Muscle layer of colon (tissue), 2 donors: ENCODE measurements around the gene UBE2QL1.

Experiments
- H3K27ac ChIP-seq: one replicate; pipeline ENCODE4 v1.7.0; 2013; ENCODE audit warnings: low read depth, mild to moderate bottlenecking, low read length, moderate library complexity
- H3K27me3 ChIP-seq, 2 donors: one replicate each; pipeline ENCODE4 v1.7.0; 2013; ENCODE audit warnings: low read length in 2 of 2, mild to moderate bottlenecking in 2 of 2; ENCODE audit not compliant: insufficient read depth in 2 of 2, control insufficient read depth in 1 of 2
- H3K36me3 ChIP-seq: one replicate; pipeline ENCODE4 v1.7.0; 2013; ENCODE audit warnings: mild to moderate bottlenecking, low read length; ENCODE audit not compliant: insufficient read depth
- H3K4me1 ChIP-seq: one replicate; pipeline ENCODE4 v1.7.0; 2013; ENCODE audit warnings: mild to moderate bottlenecking, low read length; ENCODE audit not compliant: insufficient read depth
- H3K4me3 ChIP-seq, 2 donors: one replicate each; pipeline ENCODE4 v1.7.0; 2013; ENCODE audit warnings: low read length in 2 of 2, low read depth in 1 of 2, mild to moderate bottlenecking in 1 of 2, moderate library complexity in 1 of 2
- H3K9ac ChIP-seq: one replicate; pipeline ENCODE4 v1.7.0; 2013; ENCODE audit warnings: low read length
- H3K9me3 ChIP-seq: one replicate; pipeline ENCODE4 v1.7.0; 2013; ENCODE audit warnings: mild to moderate bottlenecking, low read length
- donor health status: abdominal sarcoma.
- donor health status: Adenocarcinoma of cecum.

The UBE2QL1 gene

DNA sequence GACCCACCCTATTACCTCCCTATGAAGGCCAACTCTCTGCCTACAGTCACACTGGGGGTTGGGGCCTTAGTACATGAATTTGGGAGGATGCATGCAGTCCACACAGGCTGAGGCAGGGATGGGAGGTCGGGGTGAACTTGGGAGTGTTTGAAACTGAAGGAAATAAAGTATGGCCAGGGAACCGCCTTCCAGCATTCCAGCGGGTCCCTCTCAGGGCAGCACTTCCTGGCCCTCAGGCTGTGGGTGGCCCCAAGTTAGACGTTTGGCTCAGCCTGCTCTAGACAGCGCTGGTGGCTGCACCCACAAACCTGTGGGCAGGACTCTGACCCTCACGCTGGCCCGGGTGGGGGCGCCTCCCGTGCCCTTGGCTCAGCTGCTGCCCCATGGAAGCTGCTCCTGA, 74.3 kb downstream of the UBE2QL1 start:
- no peak overlapping the region for H3K9ac ChIP-seq
- H3K27me3 ChIP-seq = no peaks in the 10 kb centered on the region
- no peaks in the 10 kb centered on the region for H3K4me1 ChIP-seq
- no peaks in the 10 kb centered on the region for H3K9me3 ChIP-seq
- H3K27ac ChIP-seq = no peak overlapping the region
- no peaks in the 10 kb centered on the region for H3K36me3 ChIP-seq
- no peak overlapping the region for H3K4me3 ChIP-seq

DNA sequence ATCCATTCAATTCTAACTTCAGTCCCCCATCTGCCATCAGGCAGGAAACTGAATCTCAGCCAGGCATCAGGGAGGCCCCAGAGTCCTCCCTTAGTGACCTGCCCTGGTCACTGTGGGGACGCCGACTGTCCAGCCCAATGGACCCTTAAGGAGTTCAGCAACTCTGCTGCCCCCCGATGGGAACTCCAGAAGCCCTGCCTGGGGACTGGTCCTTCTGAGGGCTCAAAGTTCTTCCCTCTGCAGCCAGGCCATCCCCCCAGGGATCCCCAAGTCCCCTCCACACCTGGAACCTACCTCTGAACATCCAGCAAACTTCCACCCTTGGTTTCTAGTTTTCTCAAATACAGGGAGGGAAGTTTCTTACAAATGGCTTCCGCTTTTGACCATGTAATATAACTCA, 76.8 kb downstream of the UBE2QL1 start:
- H3K4me3 ChIP-seq = no peak overlapping the region
- no peak overlapping the region for H3K27ac ChIP-seq
- no peak overlapping the region for H3K9ac ChIP-seq
- no peaks in the 10 kb centered on the region for H3K9me3 ChIP-seq
- H3K36me3 ChIP-seq = no peaks in the 10 kb centered on the region
- H3K4me1 ChIP-seq = no peaks in the 10 kb centered on the region
- H3K27me3 ChIP-seq = no peaks in the 10 kb centered on the region

DNA sequence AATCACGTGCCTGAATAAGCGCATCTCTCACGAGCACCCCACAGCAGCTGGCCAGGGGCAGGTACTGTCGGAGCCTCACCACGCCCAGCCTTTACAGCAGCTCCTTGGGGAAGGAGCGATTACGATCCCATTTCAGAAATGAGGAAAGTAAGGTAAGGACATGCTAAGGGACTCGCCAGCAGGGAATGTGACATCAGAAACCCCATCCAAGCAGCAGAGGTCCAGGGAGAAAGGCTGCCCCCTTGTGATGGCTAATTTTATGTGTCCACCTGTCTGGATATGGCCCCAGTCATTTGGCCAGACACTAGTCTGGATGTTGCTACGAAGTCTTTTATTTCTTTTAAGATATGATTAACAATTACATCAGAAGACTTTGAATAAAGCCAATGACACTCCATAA, 77.3 kb downstream of the UBE2QL1 start:
- H3K36me3 ChIP-seq = no peaks in the 10 kb centered on the region
- no peak overlapping the region for H3K4me3 ChIP-seq
- H3K27ac ChIP-seq = no peak overlapping the region
- H3K27me3 ChIP-seq = no peaks in the 10 kb centered on the region
- H3K4me1 ChIP-seq = no peaks in the 10 kb centered on the region
- no peaks in the 10 kb centered on the region for H3K9me3 ChIP-seq
- H3K9ac ChIP-seq = no peak overlapping the region

DNA sequence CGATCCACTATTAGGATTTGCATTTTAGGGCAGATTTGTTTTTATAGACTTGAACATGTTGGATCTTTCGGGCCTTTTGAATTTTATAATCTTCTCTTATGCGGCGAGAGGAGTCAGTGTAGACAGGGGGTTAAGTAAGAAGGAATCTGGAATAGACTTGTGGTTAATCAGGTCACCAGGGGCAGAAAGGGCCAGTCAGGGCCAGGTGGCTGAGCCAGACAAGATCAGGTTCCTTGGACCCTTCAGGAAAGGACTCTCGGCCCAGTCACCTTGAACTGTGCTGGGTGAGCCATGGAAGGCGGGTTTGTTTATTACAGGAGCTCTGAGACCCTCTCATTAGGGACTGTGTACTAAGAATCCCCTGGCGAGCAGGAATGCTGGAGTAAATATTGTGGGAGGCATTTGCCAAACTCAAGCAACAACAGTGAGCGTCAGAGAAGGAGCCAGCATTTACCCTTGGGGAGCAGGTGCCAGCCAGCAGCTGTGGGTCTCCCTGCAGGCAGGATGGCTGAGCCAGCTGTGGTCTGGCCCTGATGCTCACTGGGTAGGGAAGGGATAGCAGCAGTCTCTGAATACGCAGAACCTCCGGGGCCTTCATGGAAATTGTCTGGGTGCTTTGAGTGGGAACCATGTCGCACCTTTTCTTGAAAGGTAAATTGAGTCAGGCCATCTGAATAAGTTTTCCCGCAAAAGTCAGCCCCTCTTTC, 79.2 kb downstream of the UBE2QL1 start:
- Histone ChIP-seq H3K9me3 (no peaks in the 10 kb centered on the region), H3K27ac (no peak overlapping the region), H3K4me1 (no peaks in the 10 kb centered on the region), H3K4me3 (no peak overlapping the region), H3K9ac (no peak overlapping the region), H3K36me3 (no peaks in the 10 kb centered on the region), H3K27me3 (no peaks in the 10 kb centered on the region)

DNA sequence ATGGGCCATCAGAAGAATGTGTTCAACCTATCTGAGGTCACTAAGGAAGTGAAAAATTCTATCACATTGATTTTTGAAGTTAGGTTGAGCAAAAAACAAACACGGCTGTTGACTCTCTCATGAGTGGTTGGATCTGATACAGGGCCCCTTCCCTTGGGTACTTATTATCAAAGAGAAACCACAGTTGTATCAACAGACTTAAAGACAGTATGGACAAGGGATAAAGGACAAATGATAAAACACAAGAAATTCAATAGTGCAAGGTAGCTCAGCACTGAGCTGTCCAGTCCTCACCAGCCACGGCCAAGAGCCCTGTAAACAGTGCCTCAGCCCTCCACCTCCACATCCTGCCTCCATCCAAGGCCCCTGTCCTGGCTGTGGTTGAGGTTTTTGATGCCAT, 86.9 kb downstream of the UBE2QL1 start:
- Histone ChIP-seq H3K27me3 (no peaks in the 10 kb centered on the region), H3K4me1 (peaks cover 11% of the 10 kb centered on the region), H3K4me3 (no peak overlapping the region), H3K27ac (no peak overlapping the region), H3K9ac (no peak overlapping the region), H3K9me3 (no peaks in the 10 kb centered on the region), H3K36me3 (no peaks in the 10 kb centered on the region)

DNA sequence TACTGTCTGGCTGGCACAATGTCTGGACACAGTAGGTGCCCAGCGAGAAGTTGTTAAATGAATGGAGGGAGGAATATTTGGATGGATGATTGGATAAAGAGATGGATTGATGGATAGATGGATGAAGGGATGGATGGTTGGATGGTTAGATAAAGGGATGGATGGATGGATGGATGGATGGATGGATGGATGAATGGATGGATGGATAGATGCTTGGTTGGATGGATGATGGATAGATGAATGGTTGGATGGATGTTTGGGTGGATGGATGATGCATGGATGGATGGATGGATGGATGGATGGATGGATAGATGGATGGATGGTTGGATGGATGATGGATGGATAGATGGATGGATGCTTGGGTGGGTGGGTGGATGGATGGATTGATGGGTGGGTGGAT, 90.4 kb downstream of the UBE2QL1 start:
- Histone ChIP-seq H3K9ac (no peak overlapping the region), H3K36me3 (no peaks in the 10 kb centered on the region), H3K27ac (no peak overlapping the region), H3K9me3 (no peaks in the 10 kb centered on the region), H3K4me3 (no peak overlapping the region), H3K4me1 (peaks cover 28% of the 10 kb centered on the region), H3K27me3 (no peaks in the 10 kb centered on the region)

DNA sequence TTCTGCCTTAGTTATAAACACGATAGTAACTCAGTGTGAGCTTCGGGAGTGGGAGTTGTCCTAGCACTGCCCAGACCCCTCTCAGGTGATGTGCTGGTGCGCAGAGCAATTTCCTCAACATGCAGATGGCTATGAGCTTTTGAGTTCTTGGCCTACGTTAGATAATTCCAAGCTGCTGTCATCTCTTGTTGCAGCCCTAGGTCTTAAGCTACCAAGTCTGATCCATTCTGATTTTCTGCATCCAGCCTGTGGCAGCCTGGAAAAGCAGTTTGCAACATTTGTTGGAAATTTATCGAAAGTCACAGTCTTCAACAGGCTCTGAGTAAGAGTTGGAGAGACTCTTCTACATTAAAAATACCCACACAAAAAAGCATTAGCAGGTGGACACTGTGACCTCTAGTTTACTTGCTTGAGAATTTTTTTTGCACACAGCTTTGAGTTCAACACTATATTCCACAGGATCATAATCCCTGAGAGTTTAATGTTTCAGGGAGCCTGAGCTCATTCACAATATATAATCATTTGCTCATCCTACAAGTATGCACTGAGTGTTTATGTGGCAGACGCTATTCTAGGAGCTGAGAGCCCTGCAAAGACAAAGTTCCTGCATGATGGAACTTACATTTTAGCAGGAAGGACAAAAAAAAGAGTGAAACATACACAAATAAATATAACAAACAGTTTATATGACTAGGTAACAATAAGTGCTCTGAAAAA, 91.6 kb downstream of the UBE2QL1 start:
- Histone ChIP-seq H3K4me3 (no peak overlapping the region), H3K9me3 (no peaks in the 10 kb centered on the region), H3K4me1 (peaks cover 36% of the 10 kb centered on the region), H3K36me3 (no peaks in the 10 kb centered on the region), H3K27ac (peak overlapping the region; percentile 21), H3K9ac (no peak overlapping the region), H3K27me3 (no peaks in the 10 kb centered on the region)

DNA sequence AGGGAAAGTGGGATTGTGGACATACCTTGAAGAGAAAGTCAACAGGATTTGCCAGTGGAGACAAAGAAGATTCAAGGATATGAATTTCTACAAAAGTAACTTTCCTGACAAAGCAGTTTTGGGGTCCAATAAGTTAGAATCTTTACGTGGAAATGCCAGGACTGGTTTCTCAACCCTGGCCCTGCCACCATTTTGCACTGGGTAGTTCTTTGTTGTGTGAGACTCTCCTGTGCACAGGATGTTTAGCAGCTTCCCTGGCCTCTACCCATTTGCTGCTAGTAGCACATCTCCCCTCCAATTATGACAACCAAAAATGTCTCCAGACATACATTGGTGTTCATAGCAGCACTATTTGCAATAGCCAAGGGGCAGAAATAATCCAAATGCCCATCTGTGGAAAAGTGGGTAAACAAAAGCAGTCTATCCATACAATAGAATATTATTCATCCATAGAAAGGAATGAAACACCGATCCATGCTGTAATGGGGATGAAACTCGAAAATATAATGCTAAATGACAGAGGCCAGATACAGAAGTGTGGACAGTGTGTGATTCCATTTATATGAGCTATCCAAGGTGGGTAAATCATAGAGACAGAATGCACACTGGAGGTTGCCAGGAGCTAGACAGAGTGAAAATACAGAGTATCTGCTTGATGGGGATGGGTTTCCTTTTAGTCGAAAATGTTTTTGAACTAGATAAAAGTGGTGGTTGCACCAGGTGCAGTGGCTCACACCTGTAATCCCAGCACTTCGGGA, 92.8 kb downstream of the UBE2QL1 start:
- Histone ChIP-seq H3K4me1 (peaks cover 42% of the 10 kb centered on the region), H3K36me3 (no peaks in the 10 kb centered on the region), H3K9ac (no peak overlapping the region), H3K9me3 (no peaks in the 10 kb centered on the region), H3K27me3 (no peaks in the 10 kb centered on the region), H3K27ac (peak overlapping the region; percentile 37), H3K4me3 (no peak overlapping the region)

DNA sequence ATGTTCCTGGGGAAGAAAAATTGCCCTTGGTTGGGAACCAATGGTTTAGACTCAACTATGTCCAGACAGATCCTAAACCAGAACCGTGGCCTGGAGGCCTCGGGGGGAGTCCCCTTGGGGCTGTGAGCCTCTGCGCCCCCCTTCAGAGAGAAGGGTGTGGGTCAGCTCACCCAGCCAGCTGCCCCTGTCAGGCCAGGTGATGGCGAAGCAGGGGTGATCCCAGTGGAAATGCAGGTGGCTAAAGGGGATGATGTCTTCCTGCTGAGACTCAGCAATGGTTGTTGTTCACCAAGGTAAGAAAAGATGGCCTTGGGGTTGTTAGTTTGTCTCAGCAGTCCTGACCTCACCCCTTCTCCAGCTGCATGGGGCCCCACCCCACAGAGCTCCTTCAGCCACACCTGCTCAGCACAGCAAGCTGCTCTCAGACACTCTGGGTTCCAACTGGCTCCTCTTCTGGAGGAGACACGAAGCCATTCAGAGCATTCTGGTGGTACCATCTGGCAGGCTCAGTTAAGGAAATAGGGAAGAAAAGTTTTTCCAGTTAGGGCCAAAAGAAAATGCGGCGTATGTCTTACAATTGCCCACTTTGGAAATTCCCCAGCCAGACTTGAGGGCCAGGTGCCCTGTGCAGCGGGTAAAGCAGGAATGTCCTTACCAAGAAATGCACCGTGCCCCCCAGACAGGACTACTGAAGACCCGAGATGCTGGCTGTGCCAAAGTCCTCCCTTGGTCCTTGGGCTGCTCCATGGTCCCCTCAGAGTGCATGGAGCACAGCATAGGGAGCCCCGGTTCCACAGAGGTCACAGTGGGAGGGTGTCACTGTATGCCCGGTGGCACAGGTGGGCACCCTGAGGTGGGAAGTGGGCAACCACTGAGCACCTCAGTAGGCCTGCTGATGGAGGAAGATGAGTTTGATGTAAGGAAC, 94.0 kb downstream of the UBE2QL1 start:
- no peaks in the 10 kb centered on the region for H3K27me3 ChIP-seq
- H3K4me1 ChIP-seq = peaks cover 54% of the 10 kb centered on the region
- no peak overlapping the region for H3K4me3 ChIP-seq
- H3K9me3 ChIP-seq = no peaks in the 10 kb centered on the region
- H3K9ac ChIP-seq = no peak overlapping the region
- no peaks in the 10 kb centered on the region for H3K36me3 ChIP-seq
- peak overlapping the region; percentile 10 for H3K27ac ChIP-seq

DNA sequence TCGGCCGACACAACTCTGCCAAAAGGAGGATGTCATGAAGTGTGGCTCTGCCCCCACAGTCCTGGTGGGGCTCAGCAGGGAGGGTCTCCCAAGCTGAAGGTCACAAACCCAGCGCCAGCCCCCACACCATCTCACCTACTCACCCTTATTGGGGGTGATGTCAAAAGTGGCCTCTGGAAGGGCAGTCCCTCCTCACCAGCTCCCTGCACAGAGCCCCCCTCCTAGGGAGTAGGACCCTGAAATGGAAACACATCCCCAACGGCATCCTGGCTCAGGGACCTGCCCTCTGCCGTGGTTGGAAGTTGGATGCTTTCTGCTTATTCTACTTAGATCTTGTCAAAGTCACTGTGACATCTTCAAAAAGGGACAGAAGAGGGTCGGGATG, 94.7 kb downstream of the UBE2QL1 start:
- Histone ChIP-seq H3K4me1 (peaks cover 56% of the 10 kb centered on the region), H3K4me3 (no peak overlapping the region), H3K36me3 (no peaks in the 10 kb centered on the region), H3K9me3 (no peaks in the 10 kb centered on the region), H3K27me3 (no peaks in the 10 kb centered on the region), H3K27ac (no peak overlapping the region), H3K9ac (no peak overlapping the region)
